ENCODE data around the gene WTIP.

DNA sequence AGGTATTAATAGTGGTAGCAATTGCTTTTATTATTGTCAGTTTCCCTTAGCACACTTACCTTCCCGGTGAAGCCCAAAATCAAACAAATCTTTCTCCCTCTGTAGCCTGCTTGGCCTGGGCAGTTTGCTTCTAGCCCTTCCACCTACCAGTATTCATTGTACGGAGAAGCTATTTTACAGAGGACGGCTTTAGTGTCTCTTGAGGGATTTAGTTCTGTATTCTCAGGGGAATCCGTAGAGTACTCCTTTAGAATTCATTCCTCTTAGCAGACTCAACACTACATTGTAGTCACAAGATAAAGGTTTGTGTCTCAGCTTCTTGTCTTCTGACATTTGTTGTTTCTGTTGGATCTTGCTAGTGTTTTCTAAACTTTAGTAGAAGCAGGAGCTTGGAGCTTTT, 24.1 kb upstream of the WTIP start:
- no peak for TF ChIP-seq POLR2A (IDR thresholded peaks at IDR 0.05)
- TF ChIP-seq, protein P1, sequence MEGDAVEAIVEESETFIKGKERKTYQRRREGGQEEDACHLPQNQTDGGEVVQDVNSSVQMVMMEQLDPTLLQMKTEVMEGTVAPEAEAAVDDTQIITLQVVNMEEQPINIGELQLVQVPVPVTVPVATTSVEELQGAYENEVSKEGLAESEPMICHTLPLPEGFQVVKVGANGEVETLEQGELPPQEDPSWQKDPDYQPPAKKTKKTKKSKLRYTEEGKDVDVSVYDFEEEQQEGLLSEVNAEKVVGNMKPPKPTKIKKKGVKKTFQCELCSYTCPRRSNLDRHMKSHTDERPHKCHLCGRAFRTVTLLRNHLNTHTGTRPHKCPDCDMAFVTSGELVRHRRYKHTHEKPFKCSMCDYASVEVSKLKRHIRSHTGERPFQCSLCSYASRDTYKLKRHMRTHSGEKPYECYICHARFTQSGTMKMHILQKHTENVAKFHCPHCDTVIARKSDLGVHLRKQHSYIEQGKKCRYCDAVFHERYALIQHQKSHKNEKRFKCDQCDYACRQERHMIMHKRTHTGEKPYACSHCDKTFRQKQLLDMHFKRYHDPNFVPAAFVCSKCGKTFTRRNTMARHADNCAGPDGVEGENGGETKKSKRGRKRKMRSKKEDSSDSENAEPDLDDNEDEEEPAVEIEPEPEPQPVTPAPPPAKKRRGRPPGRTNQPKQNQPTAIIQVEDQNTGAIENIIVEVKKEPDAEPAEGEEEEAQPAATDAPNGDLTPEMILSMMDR (IDR thresholded peaks at IDR 0.05 in 4 of 5, conservative IDR thresholded peaks at IDR 0.05 in 1 of 5), result no peak

Data from gastrocnemius medialis (tissue), 4 donors.